K562 (cell line): ENCODE measurements around the gene ZNF140. TPM values are rescaled to one million over a fixed set of nuclear protein-coding genes. Genes with fewer than 3 reads are reported as not detected.

Source experiments
- CBX1 ChIP-seq: sonication (generic); IDR thresholded peaks from 2 replicates; pipeline ENCODE4 v1.6.1; 2016; ENCODE audit warnings: antibody characterized with exemption, low read depth, mild to moderate bottlenecking
- CREB1 ChIP-seq, 2 experiments: sonication (generic) in 1 of 2; formaldehyde crosslinking in 1 of 2; IDR thresholded peaks; 2 replicates each; pipeline versions ENCODE4 v1.6.1 to v1.8.0; 2012 to 2022; ENCODE audit warnings: inconsistent platforms in 1 of 2, mild to moderate bottlenecking in 1 of 2, missing genetic modification reagents in 1 of 2, moderate library complexity in 1 of 2
- DIDO1 ChIP-seq: fragments of 450-650 bp; IDR thresholded peaks from 2 replicates; pipeline ENCODE4 v1.6.1; 2016; ENCODE audit warnings: low read depth, missing biosample characterization, missing genetic modification characterization
- ELF4 ChIP-seq: fragments of 450-650 bp; formaldehyde crosslinking; IDR thresholded peaks from 2 replicates; pipeline ENCODE4 v1.4.0; 2022; ENCODE audit warnings: missing genetic modification characterization
- ETS2 ChIP-seq: IDR thresholded peaks from 2 replicates; pipeline ENCODE4 v1.6.1; 2016; ENCODE audit warnings: borderline replicate concordance, missing genetic modification characterization, mild to moderate bottlenecking, moderate library complexity, missing compliant biosample characterization; ENCODE audit not compliant: poor library complexity, severe bottlenecking
- FIP1L1 ChIP-seq: fragments of 200-400 bp; formaldehyde crosslinking; IDR thresholded peaks from 2 replicates; pipeline ENCODE4 v1.6.1; 2018; ENCODE audit warnings: mild to moderate bottlenecking, low read depth, low read length; ENCODE audit not compliant: poor library complexity, severe bottlenecking
- HSF4 ChIP-seq: fragments of 250-450 bp; sonication (Bioruptor Pico); IDR thresholded peaks from 2 replicates; pipeline ENCODE4 v2.1.2; 2022; ENCODE audit warnings: mild to moderate bottlenecking, moderate library complexity, borderline replicate concordance
- KDM2B ChIP-seq: fragments of 250-450 bp; sonication (Bioruptor Pico); IDR thresholded peaks from 2 replicates; pipeline ENCODE4 v1.8.0; 2021; ENCODE audit warnings: mild to moderate bottlenecking, moderate library complexity
- KLF1 ChIP-seq: fragments of 450-650 bp; IDR thresholded peaks from 2 replicates; pipeline ENCODE4 v1.6.1; 2016; ENCODE audit warnings: missing genetic modification characterization, missing compliant biosample characterization
- POLR2AphosphoS5 ChIP-seq: IDR thresholded peaks from 2 replicates; pipeline ENCODE4 v1.6.1; 2011; ENCODE audit warnings: mild to moderate bottlenecking, low read depth, low read length, moderate library complexity; ENCODE audit not compliant: control insufficient read depth, insufficient read depth
- POLR2B ChIP-seq: fragments of 450-650 bp; IDR thresholded peaks from 2 replicates; pipeline ENCODE4 v1.6.1; 2018; ENCODE audit warnings: low read depth; ENCODE audit not compliant: partially characterized antibody
- RBM15 ChIP-seq: fragments of 200-400 bp; formaldehyde crosslinking; IDR thresholded peaks from 2 replicates; pipeline ENCODE4 v1.6.1; 2018; ENCODE audit warnings: mild to moderate bottlenecking, low read length, moderate library complexity; ENCODE audit not compliant: insufficient read depth
- ZNF253 ChIP-seq: fragments of 250-450 bp; sonication (Bioruptor Pico); conservative IDR thresholded peaks from 2 replicates; pipeline ENCODE4 v1.6.1; 2021; ENCODE audit warnings: mild to moderate bottlenecking
- ZNF274 ChIP-seq: IDR thresholded peaks from 2 replicates; pipeline ENCODE4 v1.6.1; 2011; ENCODE audit warnings: low read depth, mild to moderate bottlenecking, low read length, moderate library complexity, borderline replicate concordance
- ZNF551 ChIP-seq: fragments of 250-450 bp; sonication (Bioruptor Pico); IDR thresholded peaks from 2 replicates; pipeline ENCODE4 v1.5.0; 2021; ENCODE audit warnings: mild to moderate bottlenecking, moderate library complexity
- ZNF696 ChIP-seq: fragments of 250-450 bp; sonication (Bioruptor Pico); conservative IDR thresholded peaks from 2 replicates; pipeline ENCODE4 v1.4.0; 2020; ENCODE audit warnings: mild to moderate bottlenecking, moderate library complexity
- polyA plus RNA-seq, 8 experiments: library from polyadenylated mRNA; depleted of rRNA in 4 of 8; stranded (reverse) in 5 of 8; unstranded in 3 of 8; fragments of >200 nt; fragmentation: Nextera tagmentation in 2 of 8; fragmentation: Illumina TruSeq in 1 of 8; extraction: Ambion mirVana in 2 of 8; extraction: Trizol in 1 of 8; gene quantifications; 2 replicates each; pipeline versions ENCODE4 v1.2.1 to v1.2.3, GENCODE V29; 2011 to 2014; ENCODE audit warnings: inconsistent platforms in 1 of 8, missing spikeins in 1 of 8
- total RNA-seq, 7 experiments: library from RNA; depleted of rRNA in 6 of 7; stranded (reverse); fragments of >200 nt in 6 of 7; fragmentation: Illumina TruSeq in 2 of 7; extraction: Trizol in 2 of 7; gene quantifications; 2 replicates each; pipeline versions ENCODE4 v1.2.1 to v1.2.3, GENCODE V29; 2011 to 2021; ENCODE audit warnings: low replicate concordance in 1 of 7
- TF ChIP-seq, protein P1 (sequence below): sonication (generic); IDR thresholded peaks from 2 replicates; pipeline ENCODE4 v1.6.1; 2016
- TF ChIP-seq, protein P2 (sequence below): fragments of 250-450 bp; sonication (Bioruptor Pico); IDR thresholded peaks from 2 replicates; pipeline ENCODE4 v1.8.0; 2021; ENCODE audit warnings: moderate library complexity, mild to moderate bottlenecking, inconsistent platforms
- TF ChIP-seq, protein P3 (sequence below): sonication (generic); formaldehyde crosslinking; IDR thresholded peaks from 2 replicates; pipeline ENCODE4 v1.8.0; 2022; ENCODE audit warnings: missing genetic modification reagents, mild to moderate bottlenecking, borderline replicate concordance

The ZNF140 gene
- total and polyA plus RNA-seq, 9 of the 15 experiments (the other 6 are each of a cell fraction or from before 2014, with no cell fraction given), result 1.6 to 10.9 (median 5.3) TPM

DNA sequence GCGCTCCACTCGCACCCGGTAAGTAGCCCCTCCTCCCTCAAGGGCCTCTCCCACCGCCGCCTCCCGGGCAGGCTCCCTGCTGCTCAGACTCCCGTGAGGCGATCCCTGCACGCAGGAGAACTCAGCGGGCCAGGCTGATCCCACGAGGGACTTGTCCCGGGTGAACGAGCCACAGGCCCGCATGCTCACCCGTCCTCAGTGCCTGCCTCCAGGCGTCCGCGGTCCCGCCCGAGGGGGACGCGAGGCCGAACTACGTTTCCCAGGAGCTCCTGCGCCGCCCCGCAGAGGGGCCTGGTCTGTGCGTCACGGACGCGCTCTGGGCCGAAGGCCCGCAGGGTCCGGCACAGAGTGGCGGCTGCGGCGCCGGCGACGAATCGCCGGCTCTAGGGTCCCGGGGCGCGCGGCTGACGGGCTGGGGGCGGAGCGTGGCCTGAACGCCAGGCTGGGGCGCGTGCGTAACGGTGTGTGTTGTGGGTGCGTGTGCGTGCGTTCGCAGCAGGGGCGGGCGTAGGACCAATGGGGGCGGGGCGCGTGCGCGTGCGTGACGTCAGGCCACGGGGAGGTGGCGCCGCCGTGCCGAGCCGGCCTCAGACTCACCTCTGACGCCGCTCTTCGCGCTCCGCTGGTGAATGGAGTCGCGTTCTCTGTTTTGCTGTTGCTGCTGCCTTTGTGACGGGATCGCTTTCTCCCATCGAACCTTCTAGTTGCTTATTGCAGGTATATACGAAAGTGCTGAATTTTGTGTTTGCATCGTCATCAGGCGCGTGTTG lies 49.5 kb downstream of the ZNF140 start, which contains the start of the genes ZNF10 and ZNF891 (continued):
- TF ChIP-seq ZNF253 (CRISPR knock-in tag) (no peak), CBX1 (peak; percentile 82; the same call in 1 of the 2 replicates), ZNF551 (CRISPR knock-in tag) (no peak), FIP1L1 (peak; percentile 87), DIDO1 (tag) (0 out of 2 replicates have a peak, but pooled peaks have one; percentile 26), HSF4 (CRISPR knock-in tag) (no peak), POLR2B (peak; percentile 88), CREB1 (IDR thresholded peaks at IDR 0.05) (peak; percentile 96), CREB1 (CRISPR knock-in tag; IDR thresholded peaks at IDR 0.05) (peak; percentile 96), POLR2AphosphoS5 (peak; percentile 83), KDM2B (CRISPR knock-in tag) (peak; percentile 62; the same call in 1 of the 2 replicates), RBM15 (no peak), ZNF274 (peak; percentile 55; the same call in 1 of the 2 replicates), ETS2 (no peak), KLF1 (tag) (peak; percentile 68; the same call in 1 of the 2 replicates), ZNF696 (no peak), ELF4 (no peak)
- TF ChIP-seq, protein P1, sequence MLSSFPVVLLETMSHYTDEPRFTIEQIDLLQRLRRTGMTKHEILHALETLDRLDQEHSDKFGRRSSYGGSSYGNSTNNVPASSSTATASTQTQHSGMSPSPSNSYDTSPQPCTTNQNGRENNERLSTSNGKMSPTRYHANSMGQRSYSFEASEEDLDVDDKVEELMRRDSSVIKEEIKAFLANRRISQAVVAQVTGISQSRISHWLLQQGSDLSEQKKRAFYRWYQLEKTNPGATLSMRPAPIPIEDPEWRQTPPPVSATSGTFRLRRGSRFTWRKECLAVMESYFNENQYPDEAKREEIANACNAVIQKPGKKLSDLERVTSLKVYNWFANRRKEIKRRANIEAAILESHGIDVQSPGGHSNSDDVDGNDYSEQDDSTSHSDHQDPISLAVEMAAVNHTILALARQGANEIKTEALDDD, result no peak
- TF ChIP-seq, protein P2, sequence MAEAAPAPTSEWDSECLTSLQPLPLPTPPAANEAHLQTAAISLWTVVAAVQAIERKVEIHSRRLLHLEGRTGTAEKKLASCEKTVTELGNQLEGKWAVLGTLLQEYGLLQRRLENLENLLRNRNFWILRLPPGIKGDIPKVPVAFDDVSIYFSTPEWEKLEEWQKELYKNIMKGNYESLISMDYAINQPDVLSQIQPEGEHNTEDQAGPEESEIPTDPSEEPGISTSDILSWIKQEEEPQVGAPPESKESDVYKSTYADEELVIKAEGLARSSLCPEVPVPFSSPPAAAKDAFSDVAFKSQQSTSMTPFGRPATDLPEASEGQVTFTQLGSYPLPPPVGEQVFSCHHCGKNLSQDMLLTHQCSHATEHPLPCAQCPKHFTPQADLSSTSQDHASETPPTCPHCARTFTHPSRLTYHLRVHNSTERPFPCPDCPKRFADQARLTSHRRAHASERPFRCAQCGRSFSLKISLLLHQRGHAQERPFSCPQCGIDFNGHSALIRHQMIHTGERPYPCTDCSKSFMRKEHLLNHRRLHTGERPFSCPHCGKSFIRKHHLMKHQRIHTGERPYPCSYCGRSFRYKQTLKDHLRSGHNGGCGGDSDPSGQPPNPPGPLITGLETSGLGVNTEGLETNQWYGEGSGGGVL (CRISPR knock-in tag), result no peak
- TF ChIP-seq, protein P3, sequence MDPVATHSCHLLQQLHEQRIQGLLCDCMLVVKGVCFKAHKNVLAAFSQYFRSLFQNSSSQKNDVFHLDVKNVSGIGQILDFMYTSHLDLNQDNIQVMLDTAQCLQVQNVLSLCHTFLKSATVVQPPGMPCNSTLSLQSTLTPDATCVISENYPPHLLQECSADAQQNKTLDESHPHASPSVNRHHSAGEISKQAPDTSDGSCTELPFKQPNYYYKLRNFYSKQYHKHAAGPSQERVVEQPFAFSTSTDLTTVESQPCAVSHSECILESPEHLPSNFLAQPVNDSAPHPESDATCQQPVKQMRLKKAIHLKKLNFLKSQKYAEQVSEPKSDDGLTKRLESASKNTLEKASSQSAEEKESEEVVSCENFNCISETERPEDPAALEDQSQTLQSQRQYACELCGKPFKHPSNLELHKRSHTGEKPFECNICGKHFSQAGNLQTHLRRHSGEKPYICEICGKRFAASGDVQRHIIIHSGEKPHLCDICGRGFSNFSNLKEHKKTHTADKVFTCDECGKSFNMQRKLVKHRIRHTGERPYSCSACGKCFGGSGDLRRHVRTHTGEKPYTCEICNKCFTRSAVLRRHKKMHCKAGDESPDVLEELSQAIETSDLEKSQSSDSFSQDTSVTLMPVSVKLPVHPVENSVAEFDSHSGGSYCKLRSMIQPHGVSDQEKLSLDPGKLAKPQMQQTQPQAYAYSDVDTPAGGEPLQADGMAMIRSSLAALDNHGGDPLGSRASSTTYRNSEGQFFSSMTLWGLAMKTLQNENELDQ, result no peak
